HG03039 (cell line): ENCODE data around the gene MYO7B.

ENCODE experiments used
- ATAC-seq: cut with Tn5 transposase; IDR thresholded peaks from one replicate; pipeline ENCODE4 v1.9.1; 2021; ENCODE audit warnings: mild to moderate bottlenecking, moderate library complexity; ENCODE audit not compliant: unreplicated experiment

MYO7B gene

DNA sequence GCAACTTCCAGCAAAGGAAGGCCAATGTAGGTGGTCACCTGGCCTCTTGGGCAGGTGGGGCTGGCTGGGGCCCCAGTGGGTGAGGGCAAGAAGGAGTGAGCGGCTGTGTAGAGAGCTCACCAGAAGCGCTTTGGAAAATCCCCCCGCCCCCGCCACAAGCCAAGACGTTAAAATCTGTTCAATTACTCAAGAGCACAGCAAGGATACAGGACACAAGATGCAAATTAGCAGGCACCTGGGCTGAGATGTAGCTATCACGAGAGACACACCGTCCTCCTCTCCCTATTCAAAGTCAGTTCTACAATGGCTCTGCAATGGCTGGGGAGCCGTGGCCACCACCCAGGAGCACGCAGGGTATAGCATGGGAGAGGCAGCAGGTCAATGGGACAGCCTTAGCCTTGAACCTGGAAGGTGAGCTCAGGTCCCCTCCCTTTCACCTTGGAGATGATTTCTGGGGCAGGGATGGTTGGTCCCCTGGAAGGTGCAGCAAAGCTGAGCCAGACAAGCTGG is 72.0 kb downstream of the MYO7B start:
- ATAC-seq, result no peak

DNA sequence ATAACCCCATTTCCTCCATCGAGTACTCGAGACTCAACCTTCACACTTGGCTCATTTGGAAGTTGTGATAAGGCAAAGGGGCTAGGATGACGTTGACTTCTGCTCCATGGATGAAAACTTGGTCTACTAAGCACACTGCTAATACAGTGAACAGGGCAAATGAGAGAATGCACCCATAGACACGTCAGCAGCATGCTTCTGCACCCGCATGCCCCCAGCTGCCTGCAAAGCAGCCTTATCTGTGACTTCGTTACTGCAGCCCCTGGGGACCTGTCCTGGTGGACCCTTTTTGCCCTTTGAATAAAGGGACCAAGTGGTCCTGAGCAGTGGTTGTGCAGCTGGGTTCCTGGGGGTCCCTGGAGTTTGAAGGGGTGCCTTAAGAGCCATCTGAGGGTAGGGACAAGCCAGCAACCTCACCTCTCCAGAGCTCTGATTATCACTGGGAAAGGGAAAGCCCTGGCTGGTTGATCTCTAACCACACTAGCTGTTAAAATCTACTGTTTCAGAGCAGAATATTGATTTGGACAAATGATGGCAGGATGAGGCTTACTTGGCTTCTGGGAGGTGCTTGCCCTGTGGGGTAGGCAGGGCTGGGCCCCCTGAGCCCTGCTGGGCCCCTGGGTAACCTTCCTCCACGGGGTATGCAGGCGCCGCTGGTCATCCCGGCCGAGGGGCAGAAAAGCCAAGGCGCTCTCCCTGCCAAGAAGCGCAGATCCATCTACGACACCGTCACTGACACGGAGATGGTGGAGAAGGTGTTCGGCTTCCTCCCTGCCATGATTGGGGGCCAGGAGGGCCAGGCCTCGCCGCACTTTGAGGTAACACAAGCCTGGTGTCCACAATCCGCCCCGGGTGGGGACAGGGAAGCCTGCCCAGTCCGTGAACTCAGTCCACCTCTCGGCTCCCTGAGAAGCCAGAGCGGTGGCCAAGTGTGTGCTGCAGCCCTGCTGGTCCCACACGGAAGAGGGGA is 72.9 kb downstream of the MYO7B start:
- ATAC-seq, result no peak

DNA sequence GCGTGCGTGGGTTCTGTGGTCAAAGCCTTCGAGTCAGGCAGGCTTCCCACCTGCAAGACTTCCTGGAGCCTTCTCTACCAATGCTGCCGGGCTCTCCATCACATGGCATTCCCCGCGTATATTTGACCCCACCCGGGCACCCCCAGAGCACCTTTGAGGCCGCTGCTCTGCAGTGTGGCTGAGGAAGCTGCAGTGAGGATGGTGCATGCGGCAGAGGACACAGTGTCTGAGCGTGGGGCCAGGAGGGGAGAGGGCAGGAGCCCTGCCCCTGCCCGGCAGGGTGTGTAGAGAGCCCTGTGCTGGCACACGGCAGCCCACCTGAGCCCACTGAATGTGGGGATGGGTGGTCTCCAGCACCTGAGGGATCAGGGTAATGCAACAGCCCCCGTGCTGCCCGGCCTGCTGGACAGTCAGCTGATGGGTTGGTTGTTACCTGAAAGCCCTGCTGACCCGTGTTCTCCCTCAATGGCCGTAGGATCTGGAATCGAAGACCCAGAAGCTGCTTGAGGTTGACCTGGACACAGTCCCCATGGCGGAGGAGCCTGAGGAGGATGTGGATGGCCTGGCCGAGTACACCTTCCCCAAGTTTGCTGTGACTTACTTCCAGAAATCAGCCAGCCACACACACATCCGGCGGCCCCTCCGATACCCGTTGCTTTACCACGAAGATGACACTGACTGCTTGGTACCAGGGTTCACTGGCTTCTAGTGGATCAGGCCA is 73.7 kb downstream of the MYO7B start:
- ATAC-seq, result no peak

DNA sequence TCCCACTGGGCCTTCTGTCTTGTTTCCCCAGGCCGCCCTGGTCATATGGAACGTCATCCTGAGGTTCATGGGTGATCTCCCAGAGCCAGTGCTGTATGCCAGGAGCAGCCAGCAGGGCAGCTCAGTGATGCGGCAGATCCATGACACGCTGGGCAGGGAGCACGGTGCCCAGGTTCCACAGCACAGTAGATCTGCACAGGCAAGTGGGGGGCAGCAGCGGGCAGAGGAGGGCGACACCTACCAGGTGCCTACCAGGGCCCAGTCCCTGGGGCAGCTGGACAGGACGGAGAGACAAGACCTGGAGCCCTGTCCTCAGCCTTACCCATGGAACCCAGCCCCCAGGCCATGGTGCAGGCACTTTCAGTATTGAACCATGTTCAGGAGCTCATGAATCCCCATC is 74.3 kb downstream of the MYO7B start:
- no peak for ATAC-seq

DNA sequence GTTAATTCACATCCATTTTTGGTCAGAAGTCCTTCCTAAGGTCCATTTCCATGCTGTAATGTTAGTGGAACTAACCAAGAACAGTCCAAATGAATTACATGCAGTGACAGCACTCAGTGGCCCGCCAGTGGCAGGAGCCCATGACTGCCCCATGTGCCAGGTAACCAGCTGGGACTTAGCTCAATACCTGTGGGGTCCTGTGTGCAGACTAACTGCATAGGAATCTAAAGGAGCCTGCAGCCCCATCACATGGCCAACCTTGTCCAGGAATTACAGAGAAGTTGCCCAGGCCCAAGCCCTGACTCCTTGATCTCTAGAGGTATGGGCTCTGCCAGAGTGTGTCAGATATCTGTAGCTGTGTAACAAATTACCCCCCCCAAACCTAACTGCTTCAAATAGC is 75.1 kb downstream of the MYO7B start:
- no peak for ATAC-seq

DNA sequence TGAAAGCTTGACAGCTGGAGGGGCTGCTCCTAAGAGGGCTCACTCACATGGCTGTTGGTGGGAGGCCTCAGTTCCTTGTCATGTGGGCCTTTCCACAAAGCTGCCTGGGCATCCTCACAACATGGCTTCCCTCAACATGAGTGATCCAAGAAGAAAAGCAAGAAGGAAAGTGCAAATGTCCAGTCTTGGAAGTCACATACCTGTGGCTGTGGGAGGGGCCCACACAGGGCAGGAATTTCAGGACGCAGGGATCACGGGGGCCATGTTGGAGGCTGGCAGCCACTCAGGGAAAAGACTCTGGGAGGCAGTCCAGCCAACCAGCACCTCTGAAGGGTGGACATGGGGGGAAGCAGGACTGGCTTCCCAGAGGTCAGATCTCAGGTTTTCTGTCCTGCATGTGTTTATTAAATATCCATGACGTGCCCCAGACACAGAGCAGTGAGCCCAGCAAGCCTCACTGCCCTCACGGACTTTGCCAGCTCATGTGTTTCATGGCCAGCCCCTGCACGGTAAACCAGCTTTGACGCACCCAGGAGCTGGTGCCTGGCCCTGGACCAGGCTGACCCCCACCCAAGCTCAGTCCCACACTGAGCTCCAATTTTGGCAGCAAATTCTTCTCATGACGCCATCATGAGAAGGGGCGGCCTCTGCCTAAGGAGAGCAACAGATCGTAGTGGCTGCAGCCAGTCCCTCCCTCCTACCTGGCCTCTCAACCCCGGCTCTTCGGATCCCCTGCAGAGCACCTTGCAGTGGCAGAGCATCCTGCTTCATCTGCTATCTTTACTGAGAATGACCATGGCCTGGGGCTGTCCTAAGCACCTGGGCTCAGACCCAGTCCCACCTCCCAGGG is 75.8 kb downstream of the MYO7B start:
- ATAC-seq, result no peak

DNA sequence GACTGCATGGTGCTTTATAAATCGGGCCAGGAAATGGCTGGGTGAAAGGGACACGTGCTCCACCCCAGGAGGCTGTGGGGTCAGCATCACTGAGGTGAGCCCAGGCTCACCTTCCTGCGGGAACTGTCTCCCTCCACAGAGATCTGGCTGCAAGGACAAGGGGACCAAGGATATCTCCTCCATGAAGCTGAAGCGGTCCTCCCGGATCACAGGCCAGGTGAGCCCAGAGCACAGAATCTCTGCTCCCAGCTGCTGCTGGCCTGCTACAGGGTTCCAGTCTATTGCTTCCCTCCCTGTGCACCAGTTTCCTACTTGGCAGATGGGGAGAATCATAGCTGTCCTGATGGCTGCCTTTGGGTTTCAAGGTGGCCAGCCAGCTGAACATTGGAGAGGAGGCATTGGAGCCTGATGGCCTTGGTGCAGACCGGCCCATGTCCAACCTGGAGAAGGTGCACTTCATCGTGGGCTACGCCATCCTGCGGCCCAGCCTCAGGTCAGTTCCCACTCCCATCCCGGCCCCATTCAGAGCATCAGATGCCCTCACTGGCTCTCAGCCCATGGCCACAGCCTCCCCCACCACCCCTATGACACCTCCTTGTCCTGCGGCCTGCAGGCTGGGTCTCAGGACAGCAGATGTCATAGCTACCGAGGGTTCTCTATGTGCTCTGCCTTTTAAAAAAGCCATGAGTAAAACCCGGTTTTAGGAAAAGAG is 76.8 kb downstream of the MYO7B start:
- ATAC-seq, result no peak

DNA sequence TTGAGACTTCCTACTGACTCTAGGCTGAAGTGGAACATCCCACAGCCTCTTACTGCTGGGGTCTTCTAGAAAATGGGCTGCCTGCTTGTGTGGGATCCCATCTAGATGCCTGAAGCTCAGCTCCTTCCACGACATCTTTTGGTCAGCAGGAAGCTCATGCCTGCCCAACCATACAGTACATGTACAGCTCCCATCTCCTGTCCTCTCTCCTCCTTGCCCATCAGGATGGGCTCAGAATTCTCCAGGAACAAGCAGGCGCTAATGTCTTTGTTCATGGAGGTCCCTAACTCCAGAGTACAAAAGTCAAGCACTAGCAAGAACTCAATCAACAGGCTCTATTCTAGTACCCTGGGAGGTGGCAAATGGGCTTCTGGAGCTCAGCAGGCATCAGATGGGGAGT is 78.8 kb downstream of the MYO7B start:
- ATAC-seq, result no peak

DNA sequence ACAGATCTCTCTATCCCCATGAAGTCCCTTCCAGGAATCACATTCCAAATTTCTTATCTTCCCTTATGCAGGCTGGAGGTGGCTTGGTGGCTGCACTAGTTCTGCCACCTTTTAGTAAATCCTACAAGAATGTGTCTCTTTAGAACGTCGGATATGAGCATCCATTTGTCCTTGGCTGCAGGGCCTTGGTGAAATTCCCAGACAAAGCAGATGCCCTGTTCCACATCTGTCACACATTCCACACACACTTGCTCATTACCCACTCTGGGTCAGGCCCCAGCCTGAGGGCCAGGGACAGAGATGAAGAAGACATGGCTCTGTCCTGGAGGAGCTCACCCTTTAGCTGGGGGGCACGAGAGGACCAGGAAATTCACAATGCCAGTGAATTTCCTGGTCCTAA is 79.2 kb downstream of the MYO7B start:
- no peak for ATAC-seq

DNA sequence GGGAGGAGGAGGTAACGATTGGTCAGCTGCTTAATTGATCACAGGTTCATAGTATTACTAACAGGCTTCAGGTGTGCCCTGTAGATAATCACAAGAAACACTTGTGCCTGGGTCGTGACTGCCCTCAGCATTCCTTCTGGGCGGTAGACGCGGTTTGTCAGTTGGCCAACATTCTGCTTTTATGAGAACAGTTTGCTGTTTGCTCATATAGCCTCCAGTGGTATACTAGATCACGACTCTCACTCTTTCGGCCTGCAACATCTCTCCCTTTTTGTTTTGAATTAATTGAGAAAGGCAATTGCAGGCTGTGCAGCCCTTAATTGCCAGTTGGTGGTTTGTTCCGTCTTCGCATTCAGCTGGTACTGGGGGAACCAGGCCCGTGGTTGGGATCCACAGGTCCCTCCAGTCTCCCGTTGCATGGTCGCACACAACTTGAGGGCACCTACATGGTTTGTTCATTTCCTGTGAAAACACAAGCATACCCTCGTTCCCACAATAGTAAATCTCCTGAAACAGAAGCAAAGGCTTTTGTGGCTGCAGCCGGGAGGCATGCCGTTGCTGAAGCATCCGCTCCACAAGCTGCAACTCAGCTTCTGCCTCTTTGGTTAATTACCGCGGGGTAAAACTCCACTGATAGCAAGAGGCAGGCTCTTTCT is 80.2 kb downstream of the MYO7B start:
- ATAC-seq, result no peak

DNA sequence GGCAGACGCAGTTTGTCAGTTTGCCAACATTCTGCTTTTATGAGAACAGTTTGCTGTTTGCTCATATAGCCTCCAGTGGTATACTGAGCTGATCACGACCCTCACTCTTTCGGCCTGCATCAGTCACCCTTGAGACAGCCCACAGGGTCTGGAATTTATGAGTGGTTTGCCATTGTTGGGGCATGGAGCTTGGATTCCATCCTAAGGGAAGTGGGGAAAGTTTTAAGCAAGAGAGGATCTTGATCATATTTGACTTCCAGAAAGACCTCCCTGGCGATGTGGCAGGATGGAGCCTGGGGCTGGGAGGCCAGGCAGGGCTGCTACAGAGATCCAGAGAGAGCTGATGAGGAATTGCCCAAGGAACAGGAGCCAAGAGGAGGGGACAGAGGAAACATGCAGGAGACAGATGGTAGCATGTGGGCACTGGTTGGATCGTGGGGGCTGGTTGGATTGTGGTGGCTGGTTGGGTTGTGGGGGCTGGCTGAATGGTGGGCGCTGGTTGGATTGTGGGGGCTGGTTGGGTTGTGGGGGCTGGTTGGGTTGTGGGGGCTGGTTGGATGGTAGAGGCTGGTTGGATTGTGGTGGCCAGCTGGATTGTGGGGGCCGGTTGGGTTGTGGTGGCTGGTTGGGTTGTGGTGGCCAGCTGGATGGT is 83.2 kb downstream of the MYO7B start:
- ATAC-seq, result no peak

DNA sequence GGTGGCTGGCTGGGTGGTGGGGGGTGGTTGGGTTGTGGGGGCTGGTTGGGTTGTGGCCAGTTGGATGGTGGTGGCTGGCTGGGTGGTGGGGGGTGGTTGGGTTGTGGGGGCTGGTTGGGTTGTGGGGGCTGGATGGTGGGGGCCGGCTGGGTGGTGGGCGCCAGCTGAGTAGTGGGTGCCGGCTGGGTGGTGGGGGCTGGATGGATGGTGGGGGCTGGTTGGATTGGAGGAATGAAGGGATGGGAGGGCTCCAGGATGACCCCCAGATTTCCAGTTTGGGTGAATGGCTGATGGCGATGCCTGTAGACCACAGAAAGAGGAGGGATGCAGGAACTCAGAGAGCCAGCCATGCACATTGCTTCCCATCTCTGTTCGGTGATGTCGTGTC is 83.7 kb downstream of the MYO7B start:
- no peak for ATAC-seq

DNA sequence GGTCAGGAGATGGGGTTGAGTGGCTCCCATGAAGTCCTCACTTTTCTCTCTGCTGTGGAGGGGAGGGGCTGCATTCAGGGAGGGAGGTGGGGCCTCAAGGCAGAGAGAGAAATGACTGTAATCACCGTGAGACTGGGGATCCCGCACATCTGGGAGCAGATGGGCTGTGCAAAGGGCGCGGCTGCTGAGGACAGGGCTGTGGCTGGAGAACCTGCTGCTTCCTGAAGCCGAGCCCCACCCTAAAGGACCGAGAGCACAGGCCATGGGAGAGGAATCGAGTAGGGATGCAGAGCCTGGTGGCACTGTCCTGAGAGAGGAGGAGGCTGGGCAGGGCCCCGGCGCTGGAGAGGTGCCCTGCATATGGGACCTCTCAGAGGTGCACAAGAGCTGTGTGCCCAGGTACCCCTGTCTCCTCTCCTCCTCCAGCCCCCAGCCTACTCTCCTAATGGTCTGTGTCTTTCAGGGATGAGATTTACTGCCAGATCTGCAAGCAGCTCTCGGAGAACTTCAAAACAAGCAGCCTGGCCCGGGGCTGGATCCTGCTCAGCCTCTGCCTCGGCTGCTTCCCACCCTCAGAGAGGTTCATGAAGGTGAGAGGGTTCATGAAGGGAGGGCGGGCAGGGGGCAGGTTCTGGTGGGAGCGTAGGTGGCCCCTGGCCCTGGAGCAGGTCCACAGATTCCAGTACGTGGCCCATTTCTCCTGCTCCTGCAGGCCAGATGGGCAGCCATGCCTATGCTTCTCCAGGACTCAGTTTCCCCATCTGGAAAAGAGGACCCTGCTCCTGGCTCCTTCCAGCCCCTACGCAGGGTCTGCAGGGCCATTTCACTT is 84.6 kb downstream of the MYO7B start:
- no peak for ATAC-seq

DNA sequence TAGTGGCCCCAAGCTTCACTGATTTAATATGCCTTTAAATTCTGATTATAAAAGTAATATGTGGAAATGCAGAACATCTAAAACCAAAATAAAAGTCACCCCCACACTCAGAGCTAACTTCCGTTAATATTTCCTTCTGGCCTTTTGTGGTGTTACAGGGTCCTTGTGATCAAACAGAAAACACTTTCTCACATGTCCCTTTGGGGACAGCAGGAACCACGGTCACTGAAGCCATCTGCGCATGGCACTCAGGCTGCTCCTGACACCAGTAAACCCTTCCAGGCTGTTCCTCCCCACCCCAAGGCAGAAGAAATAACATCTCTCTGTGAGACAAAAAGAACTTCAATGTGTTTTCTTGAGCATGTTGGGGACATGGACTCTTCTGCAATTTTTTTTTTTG is 85.4 kb downstream of the MYO7B start:
- no peak for ATAC-seq

DNA sequence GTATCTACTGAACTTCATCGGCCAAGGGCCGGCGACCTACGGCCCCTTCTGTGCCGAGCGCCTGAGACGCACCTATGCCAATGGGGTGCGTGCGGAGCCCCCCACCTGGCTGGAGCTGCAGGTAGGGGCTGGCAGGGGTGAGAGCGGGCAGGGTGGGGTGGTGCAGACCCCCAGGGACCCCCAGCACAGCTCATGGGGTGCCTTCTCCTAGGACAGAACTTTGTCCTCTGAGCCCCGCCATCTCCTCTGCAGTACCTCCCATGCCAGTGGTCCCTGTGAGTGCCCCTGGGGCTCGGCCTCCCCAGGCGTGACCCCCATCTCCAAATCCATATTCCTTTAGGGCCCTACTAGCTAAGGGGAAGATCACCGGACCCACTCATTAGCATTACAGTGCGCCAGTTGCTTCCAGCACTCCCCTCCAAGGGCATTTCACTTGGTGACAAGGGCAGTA is 86.5 kb downstream of the MYO7B start:
- ATAC-seq, result no peak

DNA sequence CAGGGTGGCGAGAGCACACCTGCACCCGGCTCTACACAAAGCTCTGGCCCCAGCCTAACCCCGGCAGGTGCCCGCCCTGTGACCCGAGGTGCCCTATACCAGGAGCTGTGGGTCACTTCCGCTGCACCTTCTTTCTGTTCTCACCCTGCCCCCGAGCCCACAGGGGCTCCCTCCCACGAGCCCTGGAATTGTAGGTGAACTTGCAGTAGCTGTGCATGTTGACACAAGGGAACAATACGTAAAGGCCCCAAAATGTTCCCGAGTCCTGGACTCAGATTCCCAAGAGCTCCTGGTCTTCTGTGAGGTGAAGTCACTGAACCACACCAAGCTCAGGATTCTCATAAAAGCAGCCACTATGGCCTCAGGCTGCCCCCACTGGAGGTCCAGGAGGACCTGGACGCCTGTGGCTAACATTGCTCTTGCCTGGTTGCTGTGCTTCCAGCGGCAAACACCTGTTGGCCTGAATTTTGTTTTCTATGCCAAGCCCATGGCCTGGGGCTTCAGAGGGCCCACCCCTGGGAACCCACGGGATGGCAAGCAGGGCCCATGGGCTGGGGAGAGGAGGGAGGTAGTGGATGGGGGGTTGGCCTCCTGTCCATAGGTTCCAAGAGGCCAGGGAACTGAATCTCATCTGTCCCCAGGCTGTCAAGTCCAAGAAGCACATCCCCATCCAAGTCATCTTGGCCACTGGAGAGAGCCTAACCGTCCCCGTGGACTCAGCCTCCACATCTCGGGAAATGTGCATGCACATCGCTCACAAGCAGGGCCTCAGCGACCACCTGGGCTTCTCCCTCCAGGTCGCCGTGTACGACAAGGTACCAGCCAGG is 87.3 kb downstream of the MYO7B start:
- no peak for ATAC-seq
